ENCODE results near the gene USP21. TPM values are rescaled to one million over a fixed set of nuclear protein-coding genes. Genes with fewer than 3 reads are reported as not detected.

USP21 gene
- polyA plus RNA-seq, 1 of the 3 experiments (the other 2 are of a cell fraction): 26.8 TPM

GRCh38 chr1:161168906-161169305 is 9.6 kb downstream of the USP21 start:
- no peak overlapping the region for H3K4me2 ChIP-seq
- H3K9me2 ChIP-seq: no peaks in the 10 kb centered on the region
- no peaks in the 10 kb centered on the region for H3K9me3 ChIP-seq
- TF ChIP-seq JUND (IDR thresholded peaks at IDR 0.05): no peak
- no peak for TF ChIP-seq MXI1 (IDR thresholded peaks at IDR 0.05; ENCODE audit: low read depth, low read length)
- TF ChIP-seq CTCF (IDR thresholded peaks at IDR 0.05): no peak
- TF ChIP-seq TCF12 (IDR thresholded peaks at IDR 0.05): no peak
- no peak for TF ChIP-seq EZH2phosphoT487 (IDR thresholded peaks at IDR 0.05; ENCODE audit: borderline replicate concordance, low read depth)
- no peak for TF ChIP-seq FOSL2 (IDR thresholded peaks at IDR 0.05; ENCODE audit: borderline replicate concordance, low read depth)
- H3K27me3 ChIP-seq (ENCODE audit: insufficient read depth): no peaks in the 10 kb centered on the region
- ChIA-PET POLR2A (no interaction called here), CTCF (interaction anchor here (1.4 to 1.5 kb wide), 2 partner anchors 10 to 23 kb away, joined by 3 to 4 read pairs; no protein-coding TSS in a partner anchor)
- no peak overlapping the region for H2AFZ ChIP-seq (ENCODE audit: low read depth)
- peaks cover 14% of the 10 kb centered on the region for H3F3A ChIP-seq (replicated peaks; ENCODE audit: insufficient read depth)
- H3K4me1 ChIP-seq (ENCODE audit: control insufficient read depth in 1 of 2, insufficient read depth in 2 of 2, low read depth in 1 of 2, low read length in 1 of 2): peaks cover 0 to 20% of the 10 kb centered on the region in 2 experiments; a peak in 1 of 4 replicates
- H3K4me3 ChIP-seq (ENCODE audit: low read depth in 2 of 2, low read length in 1 of 2): no peak overlapping the region
- 92% methylated on average over 9 of the region's 9 CpGs for WGBS (ENCODE audit: low lambda C conversion rate)
- H4K20me1 ChIP-seq (ENCODE audit: insufficient read depth): no peaks in the 10 kb centered on the region
- H3K36me3 ChIP-seq (replicated peaks in 1 of 2; ENCODE audit: control insufficient read depth in 1 of 2, insufficient read depth in 2 of 2, low read length in 1 of 2): peaks cover 37 to 59% of the 10 kb centered on the region in 2 experiments
- H3K79me2 ChIP-seq (ENCODE audit: insufficient read depth): peaks cover 5% of the 10 kb centered on the region; the same call in 1 of the 2 replicates
- DNase-seq: no peak
- H3K9ac ChIP-seq: no peak overlapping the region
- H3K27ac ChIP-seq (ENCODE audit: low read depth in 2 of 2, low read length in 1 of 2): no peak overlapping the region

- POLR2A ChIA-PET: interaction anchor here (1.4 kb wide), 1 partner anchor 9 kb away, joined by 4 read pairs; no protein-coding TSS in a partner anchor
These were observed 11.9 kb downstream of the USP21 start for GRCh38 chr1:161171191-161171590.

More at GRCh38 chr1:161171191-161171590, 11.9 kb downstream of the USP21 start:
- Histone ChIP-seq H3F3A (replicated peaks; ENCODE audit: insufficient read depth) (no peaks in the 10 kb centered on the region), H3K27ac (ENCODE audit: low read depth in 2 of 2, low read length in 1 of 2) (no peak overlapping the region), H3K9ac (no peak overlapping the region), H3K4me2 (no peak overlapping the region), H3K9me2 (no peaks in the 10 kb centered on the region), H3K4me1 (ENCODE audit: control insufficient read depth in 1 of 2, insufficient read depth in 2 of 2, low read depth in 1 of 2, low read length in 1 of 2) (peaks cover 0 to 17% of the 10 kb centered on the region in 2 experiments; a peak in 1 of 4 replicates), H4K20me1 (ENCODE audit: insufficient read depth) (no peaks in the 10 kb centered on the region), H3K36me3 (replicated peaks in 1 of 2; ENCODE audit: control insufficient read depth in 1 of 2, insufficient read depth in 2 of 2, low read length in 1 of 2) (peaks cover 37 to 61% of the 10 kb centered on the region in 2 experiments), H3K79me2 (ENCODE audit: insufficient read depth) (peaks cover 11% of the 10 kb centered on the region; the same call in 1 of the 2 replicates), H2AFZ (ENCODE audit: low read depth) (no peak overlapping the region), H3K9me3 (no peaks in the 10 kb centered on the region), H3K4me3 (ENCODE audit: low read depth in 2 of 2, low read length in 1 of 2) (no peak overlapping the region), H3K27me3 (ENCODE audit: insufficient read depth) (no peaks in the 10 kb centered on the region)
- CTCF ChIA-PET: interaction anchor here (0.7 to 1.0 kb wide), 4 partner anchors 10 to 817 kb away, joined by 3 to 4 read pairs (median 3); partner anchors contain the start of gene USP21
- TF ChIP-seq FOSL2 (IDR thresholded peaks at IDR 0.05; ENCODE audit: borderline replicate concordance, low read depth) (no peak), CTCF (IDR thresholded peaks at IDR 0.05) (peak; percentile 28)
- 90% methylated on average over 5 of the region's 5 CpGs for WGBS (ENCODE audit: low lambda C conversion rate)
- no peak for DNase-seq

All from SK-N-SH (cell line).